Activated CD8-positive, alpha-beta T cell treated with anti-CD3 and anti-CD28 coated beads for 36 hours (primary cell): Measurements from ENCODE around the gene C11orf97. TPM values are rescaled to one million over a fixed set of nuclear protein-coding genes. Genes with fewer than 3 reads are reported as not detected.

Experiments
- ATAC-seq: fragments of 200-7000 bp; cut with Tn5 transposase; one replicate; pipeline ENCODE4 v1.10.0; 2021; ENCODE audit warnings: mild to moderate bottlenecking, moderate library complexity
- CTCF ChIA-PET: fragments of 350-600 bp; sonication (Branson Sonifier 250); formaldehyde crosslinking; loops from one replicate; lab custom pipeline; 2021; ENCODE audit warnings: antibody characterized with exemption; lab: Charles Lee
- POLR2A ChIA-PET: fragments of 350-600 bp; sonication (Branson Sonifier 250); formaldehyde crosslinking; loops from one replicate; lab custom pipeline; 2021; ENCODE audit warnings: antibody characterized with exemption; lab: Charles Lee
- DNase-seq: peaks from one replicate; pipeline ENCODE4 v3.0.0-alpha.2; 2020
- H3K27ac Mint-ChIP-seq: one replicate; pipeline ENCODE4 v1.8.0; 2021; ENCODE audit warnings: mild to moderate bottlenecking, mixed read lengths
- H3K27me3 Mint-ChIP-seq: one replicate; pipeline ENCODE4 v1.8.0; 2021; ENCODE audit warnings: mixed read lengths
- H3K36me3 Mint-ChIP-seq: one replicate; pipeline ENCODE4 v1.8.0; 2021; ENCODE audit warnings: low read depth, mixed read lengths
- H3K4me1 Mint-ChIP-seq: one replicate; pipeline ENCODE4 v1.8.0; 2021; ENCODE audit warnings: low read depth, mixed read lengths
- H3K4me3 Mint-ChIP-seq: one replicate; pipeline ENCODE4 v1.8.0; 2021; ENCODE audit warnings: mild to moderate bottlenecking, moderate library complexity, mixed read lengths
- H3K9me3 Mint-ChIP-seq: one replicate; pipeline ENCODE4 v1.8.0; 2021; ENCODE audit warnings: mixed read lengths
- CTCF ChIP-seq: fragments of 200-600 bp; IDR thresholded peaks from one replicate; pipeline ENCODE4 v1.8.0; 2022; ENCODE audit warnings: antibody characterized with exemption, mild to moderate bottlenecking
- intact Hi-C: fragments of 100-400 bp; cut with micrococcal nuclease; formaldehyde crosslinking; loops from one replicate; pipeline ENCODE4 v1.10.0; 2022
- total RNA-seq, 2 experiments: library from RNA; stranded (reverse); gene quantifications; one replicate each; pipeline ENCODE4 v1.2.3, GENCODE V29; 2021

The C11orf97 gene
- total RNA-seq, 2 experiments from 2014 or later = not detected

DNA sequence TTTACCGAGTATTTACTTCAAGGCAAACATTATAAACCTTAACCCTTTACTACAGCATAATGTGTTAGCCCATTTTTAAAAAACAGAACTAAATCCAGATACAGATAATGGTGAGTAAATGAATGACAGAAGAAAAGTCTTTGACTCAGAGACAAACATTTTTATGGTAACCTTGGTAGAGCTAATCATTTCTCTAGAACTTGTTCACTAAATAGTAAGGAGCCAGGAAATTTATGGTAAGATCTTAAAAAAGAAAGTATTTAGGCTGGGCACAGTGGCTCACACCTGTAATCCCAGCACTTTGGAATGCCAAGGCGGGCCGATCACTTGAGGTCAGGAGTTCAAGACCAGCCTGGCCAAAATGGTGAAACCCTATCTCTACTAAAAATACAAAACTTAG, 19.9 kb downstream of the C11orf97 start:
- no peak for TF ChIP-seq CTCF
- intact Hi-C loops = no loop called here
- H3K27me3 Mint-ChIP-seq = peaks cover 24% of the 10 kb centered on the region
- no peaks in the 10 kb centered on the region for H3K36me3 Mint-ChIP-seq
- POLR2A ChIA-PET = no interaction called here
- DNase-seq = no peak
- no peak overlapping the region for H3K27ac Mint-ChIP-seq
- CTCF ChIA-PET = no interaction called here
- no peaks in the 10 kb centered on the region for H3K4me1 Mint-ChIP-seq
- H3K4me3 Mint-ChIP-seq = no peak overlapping the region
- no peaks in the 10 kb centered on the region for H3K9me3 Mint-ChIP-seq
- no peak for ATAC-seq

DNA sequence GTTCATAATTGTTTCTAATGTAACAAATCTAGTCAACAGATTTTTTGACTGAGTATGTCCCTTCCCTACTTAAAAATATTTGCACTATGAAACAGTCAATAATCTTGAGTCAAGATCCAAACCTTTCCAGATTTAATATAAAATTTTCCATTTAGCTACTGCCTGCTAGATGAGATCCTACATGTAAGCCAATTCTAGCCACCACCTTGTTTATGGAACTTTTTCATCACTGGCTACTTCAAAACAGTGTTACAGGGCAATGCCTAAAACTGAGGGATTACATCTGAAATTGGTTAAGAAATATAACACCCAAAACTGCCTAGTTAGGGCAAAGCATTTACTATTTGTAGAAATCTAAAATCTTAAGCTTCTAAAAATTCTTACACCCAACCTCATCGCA, 20.9 kb downstream of the C11orf97 start:
- Mint-ChIP-seq H3K27me3 (peaks cover 22% of the 10 kb centered on the region), H3K36me3 (no peaks in the 10 kb centered on the region), H3K9me3 (no peaks in the 10 kb centered on the region), H3K27ac (no peak overlapping the region), H3K4me3 (no peak overlapping the region), H3K4me1 (no peaks in the 10 kb centered on the region)
- TF ChIP-seq CTCF = no peak
- intact Hi-C loops = no loop called here
- ATAC-seq (no peak), DNase-seq (no peak)
- ChIA-PET POLR2A (no interaction called here), CTCF (interaction anchor here (1.0 to 1.2 kb wide), 2 partner anchors 28 to 64 kb away, joined by 3 read pairs; no protein-coding TSS in a partner anchor)

DNA sequence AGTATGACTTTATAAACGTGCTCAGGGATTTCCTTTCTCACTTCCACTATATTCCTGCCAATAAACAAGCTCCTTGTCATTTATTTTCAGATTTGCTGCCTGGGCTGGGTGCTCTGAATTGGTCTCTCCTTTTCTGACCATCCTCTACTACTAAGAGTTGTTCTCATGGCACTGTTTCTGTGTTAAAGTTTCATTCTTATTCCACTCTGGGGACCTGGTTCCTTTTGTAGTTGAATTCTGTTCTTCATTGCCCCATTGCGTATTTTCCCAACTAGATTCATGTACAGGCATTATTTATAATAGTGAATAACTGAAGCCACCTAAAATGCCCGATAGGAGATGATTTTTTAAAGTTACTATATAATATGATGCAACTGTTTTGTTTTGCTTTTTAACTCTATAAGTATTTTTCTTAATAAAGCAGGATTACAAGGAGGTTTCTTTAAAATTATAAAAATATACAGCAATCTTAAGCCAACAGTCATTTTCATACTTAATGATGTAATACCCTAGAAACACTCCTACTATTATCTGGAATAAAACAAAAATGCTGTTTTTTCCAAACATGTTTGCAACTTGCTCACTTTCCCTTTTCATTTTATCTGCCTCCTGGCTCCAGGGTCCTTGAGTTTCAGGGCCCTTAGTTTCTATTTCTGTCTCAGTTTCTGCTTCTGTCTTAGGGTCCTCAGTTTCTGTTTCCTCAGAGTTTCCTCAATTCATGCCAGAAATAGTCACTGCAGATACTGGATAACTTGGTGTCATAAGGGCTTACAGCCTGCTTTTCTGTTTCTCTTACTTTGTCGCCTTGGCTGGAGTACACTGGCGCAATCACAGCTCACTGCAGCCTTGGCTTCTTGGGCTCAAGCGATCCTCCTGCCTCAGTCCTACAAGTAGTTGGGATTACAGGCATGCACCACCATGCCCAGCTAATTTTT, 21.7 kb downstream of the C11orf97 start:
- Mint-ChIP-seq H3K27ac (no peak overlapping the region), H3K36me3 (no peaks in the 10 kb centered on the region), H3K27me3 (peaks cover 17% of the 10 kb centered on the region), H3K4me3 (no peak overlapping the region), H3K4me1 (no peaks in the 10 kb centered on the region), H3K9me3 (no peaks in the 10 kb centered on the region)
- intact Hi-C loops = no loop called here
- no peak for ATAC-seq
- no peak for TF ChIP-seq CTCF
- POLR2A ChIA-PET = no interaction called here
- CTCF ChIA-PET = interaction anchor here (1.0 to 1.2 kb wide), 2 partner anchors 29 to 63 kb away, joined by 3 read pairs; no protein-coding TSS in a partner anchor
- no peak for DNase-seq

DNA sequence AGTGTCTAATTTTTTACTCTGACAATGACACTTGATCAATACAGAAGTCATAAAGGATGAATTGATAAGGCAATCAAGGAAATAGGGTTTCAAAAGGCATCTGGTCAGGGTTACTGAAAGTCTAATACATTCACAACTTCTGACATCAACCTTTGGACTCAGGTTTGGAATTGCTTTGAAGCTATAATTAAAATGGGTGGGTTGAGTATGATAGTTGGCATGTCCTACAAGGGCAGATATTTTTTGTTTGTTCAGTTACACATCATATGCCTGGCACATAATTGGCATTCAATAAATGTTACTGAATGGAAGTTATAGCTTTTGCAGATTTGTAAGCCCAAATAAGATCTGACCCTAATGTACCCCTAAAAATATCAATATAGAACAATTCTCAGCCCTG, 24.1 kb downstream of the C11orf97 start:
- ATAC-seq (no peak), DNase-seq (no peak)
- H3K4me1 Mint-ChIP-seq = no peaks in the 10 kb centered on the region
- CTCF ChIA-PET = interaction anchor here (2.9 kb wide), 1 partner anchor 17 kb away, joined by 10 read pairs; no protein-coding TSS in a partner anchor
- intact Hi-C loops = no loop called here
- H3K36me3 Mint-ChIP-seq = no peaks in the 10 kb centered on the region
- POLR2A ChIA-PET = no interaction called here
- no peak overlapping the region for H3K27ac Mint-ChIP-seq
- H3K4me3 Mint-ChIP-seq = no peak overlapping the region
- H3K9me3 Mint-ChIP-seq = no peaks in the 10 kb centered on the region
- peaks cover 16% of the 10 kb centered on the region for H3K27me3 Mint-ChIP-seq
- TF ChIP-seq CTCF = no peak

DNA sequence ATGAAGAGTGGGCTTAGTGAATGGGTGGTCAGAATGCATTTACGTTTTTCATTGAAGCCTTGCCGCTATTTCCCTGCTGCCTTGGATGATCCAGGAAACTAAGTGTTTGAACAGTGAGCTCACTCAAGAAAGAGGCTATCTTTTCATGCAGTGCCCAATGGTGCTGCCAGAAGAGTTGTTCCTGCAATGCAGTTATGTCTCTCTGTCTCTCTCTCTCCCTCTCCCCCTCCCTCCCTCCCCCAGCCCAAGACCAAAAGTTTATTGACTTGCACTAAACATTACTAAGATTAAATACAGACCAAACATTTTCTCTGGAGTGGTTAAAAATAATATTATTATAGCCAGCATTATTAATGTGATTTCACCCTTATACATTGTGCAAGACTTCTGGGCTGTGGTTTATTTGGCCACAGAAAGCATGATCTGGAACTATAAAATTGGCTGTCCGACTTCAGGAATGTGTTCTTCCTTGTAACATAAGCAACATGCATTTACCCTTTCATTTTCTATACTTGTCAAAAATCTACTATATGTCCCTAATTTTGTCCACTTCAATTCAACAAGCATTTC, 24.9 kb downstream of the C11orf97 start:
- Mint-ChIP-seq H3K4me3 (no peak overlapping the region), H3K9me3 (no peaks in the 10 kb centered on the region), H3K27me3 (peaks cover 15% of the 10 kb centered on the region), H3K4me1 (no peaks in the 10 kb centered on the region), H3K27ac (no peak overlapping the region), H3K36me3 (no peaks in the 10 kb centered on the region)
- POLR2A ChIA-PET = no interaction called here
- CTCF ChIA-PET = interaction anchor here (2.9 kb wide), 1 partner anchor 18 kb away, joined by 10 read pairs; no protein-coding TSS in a partner anchor
- no peak for DNase-seq
- intact Hi-C loops = no loop called here
- ATAC-seq = no peak
- no peak for TF ChIP-seq CTCF
